BLaER1 (cell line): Measurements from ENCODE around the gene CRADD.

Source experiments
- H3K27ac ChIP-seq: shearing (Covaris generic); formaldehyde crosslinking; 2 replicates; pipeline ENCODE4 v1.8.1; 2022
- H3K27me3 ChIP-seq: shearing (Covaris generic); formaldehyde crosslinking; 2 replicates; pipeline ENCODE4 v1.8.1; 2022
- H3K36me3 ChIP-seq: shearing (Covaris generic); formaldehyde crosslinking; 2 replicates; pipeline ENCODE4 v1.8.1; 2022
- H3K4me1 ChIP-seq: shearing (Covaris generic); formaldehyde crosslinking; 2 replicates; pipeline ENCODE4 v1.8.1; 2022
- H3K4me2 ChIP-seq: shearing (Covaris generic); formaldehyde crosslinking; 2 replicates; pipeline ENCODE4 v1.8.1; 2022
- H3K4me3 ChIP-seq: shearing (Covaris generic); formaldehyde crosslinking; 2 replicates; pipeline ENCODE4 v1.8.1; 2022
- H3K9ac ChIP-seq: shearing (Covaris generic); formaldehyde crosslinking; 2 replicates; pipeline ENCODE4 v1.8.1; 2022
- H3K9me3 ChIP-seq: shearing (Covaris generic); formaldehyde crosslinking; 2 replicates; pipeline ENCODE4 v1.8.1; 2022
- H4K20me1 ChIP-seq: shearing (Covaris generic); formaldehyde crosslinking; 2 replicates; pipeline ENCODE4 v1.8.1; 2022
- Cebpa-rat ChIP-seq: shearing (Covaris generic); IDR thresholded peaks from 2 replicates; pipeline ENCODE4 v1.8.1; 2022

The CRADD gene

DNA sequence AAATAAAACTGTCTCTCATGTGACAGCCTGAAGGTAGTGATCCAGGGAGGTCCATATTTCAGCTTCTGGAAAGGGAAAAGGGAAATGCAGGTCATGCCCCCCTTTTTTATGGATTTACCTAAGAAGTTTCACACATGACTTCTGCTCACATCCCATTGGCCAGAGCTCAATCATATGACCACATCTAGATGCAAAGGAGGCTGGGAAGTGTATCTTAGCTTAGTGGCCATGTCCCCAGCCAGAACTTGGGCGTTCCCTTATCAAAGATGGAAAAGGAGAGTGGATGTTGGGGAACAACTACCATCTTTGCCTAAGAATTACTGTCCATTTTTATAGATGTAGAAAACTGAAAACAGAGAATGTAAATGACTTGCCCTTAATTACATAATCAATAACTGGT lies 26.5 kb upstream of the CRADD start:
- Histone ChIP-seq H3K27ac (no peak overlapping the region), H3K36me3 (no peaks in the 10 kb centered on the region), H3K9me3 (no peaks in the 10 kb centered on the region), H4K20me1 (no peaks in the 10 kb centered on the region), H3K9ac (no peak overlapping the region), H3K4me2 (no peak overlapping the region), H3K27me3 (no peaks in the 10 kb centered on the region), H3K4me1 (no peaks in the 10 kb centered on the region), H3K4me3 (no peak overlapping the region)
- TF ChIP-seq Cebpa-rat, result no peak

DNA sequence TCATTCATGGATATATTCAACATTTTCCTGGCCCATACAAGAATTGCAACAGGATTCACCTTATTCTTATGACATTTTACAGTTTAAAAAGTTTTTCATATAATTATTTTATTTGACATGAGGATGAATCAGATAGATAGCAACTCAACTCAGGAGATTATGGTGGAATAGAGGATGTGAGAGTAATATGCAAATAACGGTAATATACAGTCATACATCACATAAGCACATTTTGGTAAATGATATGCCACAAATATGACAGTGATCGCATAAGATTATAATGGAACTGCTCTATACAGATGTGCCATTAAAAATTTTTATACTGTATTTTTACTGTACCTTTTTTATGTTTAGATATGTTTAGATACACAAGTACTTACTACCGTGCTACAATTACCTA lies 24.1 kb upstream of the CRADD start:
- no peak for TF ChIP-seq Cebpa-rat
- Histone ChIP-seq H3K27ac (no peak overlapping the region), H3K4me1 (no peaks in the 10 kb centered on the region), H3K4me2 (no peak overlapping the region), H4K20me1 (no peaks in the 10 kb centered on the region), H3K9me3 (no peaks in the 10 kb centered on the region), H3K27me3 (no peaks in the 10 kb centered on the region), H3K9ac (no peak overlapping the region), H3K4me3 (no peak overlapping the region), H3K36me3 (no peaks in the 10 kb centered on the region)

GRCh38 chr12:93653712-93654111 lies 23.5 kb upstream of the CRADD start:
- H3K4me1 ChIP-seq, result no peaks in the 10 kb centered on the region
- no peak for TF ChIP-seq Cebpa-rat
- no peak overlapping the region for H3K4me3 ChIP-seq
- no peaks in the 10 kb centered on the region for H3K36me3 ChIP-seq
- no peak overlapping the region for H3K4me2 ChIP-seq
- no peaks in the 10 kb centered on the region for H4K20me1 ChIP-seq
- no peak overlapping the region for H3K9ac ChIP-seq
- H3K27ac ChIP-seq, result no peak overlapping the region
- H3K9me3 ChIP-seq, result no peaks in the 10 kb centered on the region
- H3K27me3 ChIP-seq, result no peaks in the 10 kb centered on the region

GRCh38 chr12:93654421-93654820 lies 22.8 kb upstream of the CRADD start:
- Histone ChIP-seq H3K4me2 (no peak overlapping the region), H3K4me3 (no peak overlapping the region), H3K27me3 (no peaks in the 10 kb centered on the region), H3K36me3 (no peaks in the 10 kb centered on the region), H3K9me3 (no peaks in the 10 kb centered on the region), H4K20me1 (no peaks in the 10 kb centered on the region), H3K27ac (no peak overlapping the region), H3K9ac (no peak overlapping the region), H3K4me1 (no peaks in the 10 kb centered on the region)
- no peak for TF ChIP-seq Cebpa-rat

DNA sequence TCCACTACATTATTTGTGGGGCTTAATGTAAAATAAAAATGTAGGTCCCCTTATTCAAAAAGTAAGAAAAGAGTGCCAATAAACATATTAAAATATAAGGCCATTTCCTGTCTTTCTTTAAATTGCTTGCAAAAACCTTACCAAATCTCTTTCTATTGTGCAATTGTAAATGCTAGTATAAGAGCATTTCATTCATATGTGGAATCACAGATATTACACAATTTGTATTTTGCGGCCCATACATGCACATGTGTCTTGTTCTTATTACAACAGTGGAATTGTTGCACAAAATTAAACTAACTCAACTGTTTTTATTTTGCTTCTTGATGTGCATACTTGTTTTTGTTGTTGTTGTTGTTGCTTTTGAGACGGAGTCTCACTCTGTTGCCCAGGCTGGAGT lies 20.1 kb upstream of the CRADD start:
- no peak for TF ChIP-seq Cebpa-rat
- Histone ChIP-seq H3K4me2 (no peak overlapping the region), H3K4me3 (no peak overlapping the region), H3K9me3 (no peaks in the 10 kb centered on the region), H3K9ac (no peak overlapping the region), H4K20me1 (no peaks in the 10 kb centered on the region), H3K27ac (no peak overlapping the region), H3K27me3 (no peaks in the 10 kb centered on the region), H3K4me1 (no peaks in the 10 kb centered on the region), H3K36me3 (no peaks in the 10 kb centered on the region)

DNA sequence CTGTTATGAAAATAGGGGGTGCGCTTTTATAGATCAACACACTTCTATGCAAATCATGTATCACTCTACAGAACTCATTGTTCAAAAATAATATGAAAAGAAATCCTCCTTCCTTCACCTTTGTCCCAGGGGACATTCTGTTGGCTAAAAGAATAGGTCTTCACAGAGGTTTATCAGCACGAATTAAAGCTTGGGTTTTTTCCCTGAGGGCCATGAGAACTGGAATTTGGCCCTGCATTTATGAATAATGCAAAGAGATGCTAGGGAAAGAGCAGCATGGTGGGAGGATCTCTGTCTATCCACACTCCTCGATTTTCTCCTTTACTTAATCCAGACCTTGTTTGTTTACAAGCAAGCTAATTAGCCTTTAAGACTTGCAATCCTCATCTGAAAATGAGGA lies 16.2 kb upstream of the CRADD start:
- Histone ChIP-seq H3K36me3 (no peaks in the 10 kb centered on the region), H3K9ac (no peak overlapping the region), H3K4me1 (no peaks in the 10 kb centered on the region), H3K9me3 (no peaks in the 10 kb centered on the region), H3K27ac (no peak overlapping the region), H3K4me2 (no peak overlapping the region), H3K27me3 (no peaks in the 10 kb centered on the region), H4K20me1 (no peaks in the 10 kb centered on the region), H3K4me3 (no peak overlapping the region)
- TF ChIP-seq Cebpa-rat, result no peak

- no peak for TF ChIP-seq Cebpa-rat
- no peaks in the 10 kb centered on the region for H4K20me1 ChIP-seq
- no peak overlapping the region for H3K4me3 ChIP-seq
- no peaks in the 10 kb centered on the region for H3K4me1 ChIP-seq
- H3K9me3 ChIP-seq, result no peaks in the 10 kb centered on the region
- no peak overlapping the region for H3K27ac ChIP-seq
- H3K36me3 ChIP-seq, result no peaks in the 10 kb centered on the region
- no peak overlapping the region for H3K4me2 ChIP-seq
- H3K27me3 ChIP-seq, result no peaks in the 10 kb centered on the region
- no peak overlapping the region for H3K9ac ChIP-seq
Measured at GRCh38 chr12:93663006-93663728, 14.0 kb upstream of the CRADD start.

DNA sequence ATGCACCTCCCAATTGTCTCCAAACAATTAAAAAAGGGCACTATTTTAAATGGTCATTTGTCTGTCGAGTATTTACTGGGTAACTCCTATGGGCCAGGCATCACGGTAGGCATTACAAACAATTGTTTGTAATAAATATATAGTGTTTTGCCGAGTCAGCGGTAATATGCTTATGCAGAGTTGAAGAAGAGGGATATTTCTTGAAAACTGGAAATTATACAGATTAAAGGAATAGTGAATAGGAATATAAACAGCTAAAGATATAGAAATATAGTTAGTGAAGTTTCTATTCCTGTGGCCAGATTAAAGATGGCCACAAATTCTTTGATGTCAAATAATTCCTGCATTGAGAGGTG lies 13.5 kb upstream of the CRADD start:
- Histone ChIP-seq H3K4me1 (no peaks in the 10 kb centered on the region), H3K9me3 (no peaks in the 10 kb centered on the region), H3K9ac (no peak overlapping the region), H3K4me2 (no peak overlapping the region), H4K20me1 (no peaks in the 10 kb centered on the region), H3K4me3 (no peak overlapping the region), H3K36me3 (no peaks in the 10 kb centered on the region), H3K27me3 (no peaks in the 10 kb centered on the region), H3K27ac (no peak overlapping the region)
- TF ChIP-seq Cebpa-rat, result no peak

GRCh38 chr12:93664573-93665138 lies 12.5 kb upstream of the CRADD start:
- Histone ChIP-seq H3K4me2 (no peak overlapping the region), H3K27me3 (no peaks in the 10 kb centered on the region), H3K9ac (no peak overlapping the region), H4K20me1 (no peaks in the 10 kb centered on the region), H3K36me3 (no peaks in the 10 kb centered on the region), H3K27ac (no peak overlapping the region), H3K9me3 (peaks cover 6% of the 10 kb centered on the region; the same call in 1 of the 2 replicates), H3K4me3 (no peak overlapping the region), H3K4me1 (no peaks in the 10 kb centered on the region)
- TF ChIP-seq Cebpa-rat, result no peak

GRCh38 chr12:93667672-93668071 lies 9.5 kb upstream of the CRADD start:
- Histone ChIP-seq H3K4me1 (no peaks in the 10 kb centered on the region), H3K4me3 (no peak overlapping the region), H3K4me2 (no peak overlapping the region), H3K27ac (no peak overlapping the region), H3K9me3 (peaks cover 6% of the 10 kb centered on the region; the same call in 1 of the 2 replicates), H3K36me3 (no peaks in the 10 kb centered on the region), H4K20me1 (no peaks in the 10 kb centered on the region), H3K27me3 (no peaks in the 10 kb centered on the region), H3K9ac (no peak overlapping the region)
- TF ChIP-seq Cebpa-rat, result no peak
